Kidney capillary endothelial cell (primary cell): ENCODE results near the gene SAT2.

Experiments used
- DNase-seq: peaks from one replicate; pipeline ENCODE4 v3.0.0-alpha.2; 2018; ENCODE audit warnings: low spot score

Gene SAT2

DNA sequence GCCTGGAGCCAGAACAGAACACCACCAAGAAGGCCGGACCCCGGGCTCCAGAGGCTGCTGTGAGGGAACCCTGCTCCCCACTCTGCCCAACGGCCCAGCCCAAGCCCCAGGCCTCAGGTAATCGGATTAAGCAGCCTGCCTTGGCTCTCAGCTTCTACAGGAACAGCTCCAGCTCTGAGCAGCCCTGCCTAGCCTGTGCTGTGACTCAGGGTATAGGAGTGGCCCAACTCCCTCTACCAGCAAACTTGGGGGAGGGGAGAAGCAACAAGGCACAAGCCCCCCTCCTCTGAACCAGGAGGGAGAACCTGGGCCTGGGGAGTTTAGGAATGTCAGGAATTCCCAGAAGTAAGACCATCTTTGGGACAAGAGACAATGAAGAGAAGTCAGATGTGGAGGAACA lies 36.9 kb downstream of the SAT2 start:
- no peak for DNase-seq

DNA sequence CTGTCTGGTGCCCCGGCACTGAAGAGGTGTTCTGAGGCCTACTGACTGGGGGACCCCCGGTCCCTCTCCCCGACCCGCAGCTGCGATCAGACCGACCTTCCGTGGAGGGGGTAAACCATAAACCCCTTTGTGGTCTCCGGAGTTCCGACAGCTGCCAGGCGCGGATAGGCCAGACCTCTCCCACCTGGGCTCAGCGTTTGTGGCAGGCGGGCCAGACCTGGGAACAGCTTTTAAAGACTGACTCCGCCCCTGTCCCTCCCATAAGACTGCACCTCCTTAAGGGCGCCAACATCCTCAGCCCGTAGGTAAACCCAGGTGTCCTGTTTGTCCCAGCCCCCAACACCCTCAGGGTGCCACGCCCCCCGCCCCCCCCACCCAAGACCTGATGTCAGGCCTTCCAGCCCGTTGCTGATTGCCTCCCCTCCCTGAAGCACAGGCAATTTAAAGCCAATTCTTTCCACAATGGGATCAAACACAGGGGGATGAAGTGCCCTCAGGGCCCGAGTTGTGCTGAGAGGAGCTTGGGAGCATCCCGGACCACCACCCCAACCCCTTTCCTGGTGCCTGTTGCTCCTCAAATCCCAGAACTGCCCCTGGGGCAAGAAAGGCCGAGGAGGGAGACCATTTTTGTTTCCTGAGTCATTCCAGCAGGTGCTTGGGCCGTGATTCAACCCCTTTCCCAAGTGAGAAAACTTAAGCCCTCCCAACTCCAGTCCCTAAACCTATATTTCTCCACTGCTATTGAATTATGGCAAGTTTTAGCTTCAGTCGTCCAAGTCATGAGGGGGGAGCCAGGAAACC lies 37.5 kb downstream of the SAT2 start, which contains the start of gene SOX15:
Gene SOX15, minus strand, starts transcription at position 204 of the 801 bp plus-strand sequence. CDS start 418 bp downstream, outside the sequence.
- no peak for DNase-seq

DNA sequence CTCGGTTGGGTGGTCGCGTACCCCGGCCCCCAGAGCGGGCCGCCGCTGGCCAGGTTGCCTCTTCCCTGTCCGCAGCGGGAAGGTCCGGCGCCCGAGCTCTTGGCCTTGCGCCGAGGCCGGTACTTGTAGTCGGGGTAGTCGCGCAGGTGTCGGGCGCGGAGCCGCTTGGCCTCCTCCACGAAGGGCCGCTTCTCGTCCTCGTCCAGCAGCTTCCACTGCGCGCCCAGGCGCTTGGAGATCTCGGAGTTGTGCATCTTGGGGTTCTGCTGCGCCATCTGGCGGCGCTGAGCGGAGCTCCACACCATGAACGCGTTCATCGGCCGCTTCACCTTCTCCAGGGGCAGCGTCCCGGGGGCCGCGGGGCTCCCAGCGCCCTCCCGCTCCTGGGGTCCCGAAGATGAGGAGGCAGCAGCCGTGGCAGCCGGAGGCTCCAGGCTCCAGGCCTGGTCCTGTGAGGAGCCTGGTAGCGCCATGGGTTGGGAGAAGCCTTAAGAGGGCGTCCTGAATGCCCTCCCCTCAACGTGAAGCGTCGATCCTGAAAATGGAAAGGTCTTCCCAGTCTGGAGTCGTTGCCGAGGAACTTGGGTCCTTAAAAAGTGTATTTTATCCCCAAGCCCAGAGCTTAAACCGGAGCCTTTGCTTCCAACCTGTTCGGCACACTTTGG lies 38.3 kb downstream of the SAT2 start:
- DNase-seq: peak; percentile 71

DNA sequence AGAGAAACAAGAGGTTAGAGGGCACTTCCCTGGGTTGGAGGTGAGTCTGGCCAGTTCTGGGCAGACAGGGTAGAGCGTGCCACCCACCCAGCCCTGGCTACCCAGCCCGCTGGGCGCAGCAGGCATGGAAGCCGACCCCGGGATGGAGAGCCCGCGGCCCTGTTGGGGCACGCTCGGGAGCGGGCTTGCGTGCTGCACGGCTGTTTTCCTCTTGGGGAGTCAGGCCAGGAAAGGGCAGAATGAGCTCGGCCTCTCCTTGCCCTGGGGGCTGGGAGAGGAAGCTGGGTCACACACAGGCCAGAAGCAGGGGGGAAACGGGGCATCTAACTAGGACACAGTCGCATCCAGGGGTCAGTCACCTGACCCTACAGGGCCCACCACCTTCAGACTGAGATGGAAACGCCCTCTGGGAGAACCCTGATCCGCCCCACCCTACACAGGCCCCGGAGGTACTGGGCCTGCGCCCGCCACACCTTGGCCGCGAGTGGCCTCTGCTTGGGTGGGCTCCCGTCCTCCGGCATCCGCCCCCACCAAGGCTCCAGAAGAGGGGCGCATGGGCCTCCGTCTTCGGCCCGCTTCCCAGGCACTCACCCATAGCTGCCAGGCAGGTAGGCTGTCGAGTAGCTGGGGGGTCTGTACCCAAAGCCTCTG lies 38.9 kb downstream of the SAT2 start:
- DNase-seq: no peak

DNA sequence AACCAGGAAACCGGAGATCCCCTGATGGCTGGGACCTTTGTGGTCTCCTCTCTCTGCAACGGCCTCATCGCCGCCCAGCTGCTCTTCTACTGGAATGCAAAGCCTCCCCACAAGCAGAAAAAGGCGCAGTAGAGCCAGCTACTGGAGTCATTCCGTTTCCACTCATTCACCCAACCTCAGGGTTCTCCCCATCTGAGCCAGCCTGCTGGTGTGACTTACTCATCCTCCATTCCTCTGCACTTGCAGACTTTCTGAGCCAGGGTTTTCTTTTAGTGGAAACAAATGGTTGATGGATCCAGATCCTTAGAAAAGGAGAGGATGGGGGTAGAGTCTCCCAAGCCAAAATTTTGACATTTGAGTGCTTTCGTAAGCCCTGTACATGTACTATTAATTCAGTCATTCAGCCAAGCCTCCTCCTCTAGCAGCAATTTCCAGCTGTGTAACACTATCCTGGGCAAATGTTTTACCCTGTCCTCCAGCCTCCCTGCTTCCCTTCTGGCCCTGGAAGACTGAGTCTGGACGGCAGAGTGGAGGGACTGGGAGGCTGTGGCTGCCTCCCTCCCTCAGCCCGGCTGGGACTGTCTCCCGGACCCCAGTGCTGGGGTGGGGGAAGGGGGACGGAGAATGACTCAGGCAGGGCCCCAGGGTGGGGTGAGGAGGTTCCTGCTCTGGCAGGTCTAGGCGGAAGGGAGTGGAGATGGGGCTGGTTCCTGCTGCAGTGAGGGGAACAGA lies 40.0 kb downstream of the SAT2 start:
- DNase-seq: no peak

DNA sequence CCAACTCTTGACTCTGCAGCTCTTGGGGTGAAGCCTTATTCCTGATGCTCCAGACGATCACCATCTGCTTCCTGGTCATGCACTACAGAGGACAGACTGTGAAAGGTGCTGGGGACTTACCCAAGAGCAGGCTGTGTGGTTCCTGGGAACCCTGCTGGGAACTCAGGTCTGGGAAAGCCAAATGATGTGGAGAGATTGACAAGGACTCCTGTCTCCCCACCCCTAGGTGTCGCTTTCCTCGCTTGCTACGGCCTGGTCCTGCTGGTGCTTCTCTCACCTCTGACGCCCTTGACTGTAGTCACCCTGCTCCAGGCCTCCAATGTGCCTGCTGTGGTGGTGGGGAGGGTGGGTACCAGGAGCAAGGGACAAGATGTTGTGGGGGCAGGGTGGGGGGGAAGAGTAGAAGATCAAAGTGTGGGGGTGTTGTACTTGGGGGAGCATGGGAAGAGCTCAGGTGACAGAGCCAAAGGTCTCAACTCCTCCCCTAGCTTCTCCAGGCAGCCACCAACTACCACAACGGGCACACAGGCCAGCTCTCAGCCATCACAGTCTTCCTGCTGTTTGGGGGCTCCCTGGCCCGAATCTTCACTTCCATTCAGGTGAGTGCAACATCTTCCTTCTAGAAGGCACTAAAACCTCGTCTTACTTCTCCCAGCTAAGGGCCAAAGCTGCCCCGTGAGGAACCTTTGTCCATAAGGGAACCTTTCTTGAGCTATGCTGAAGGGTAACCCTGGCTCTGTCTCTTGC lies 40.8 kb downstream of the SAT2 start:
- no peak for DNase-seq

DNA sequence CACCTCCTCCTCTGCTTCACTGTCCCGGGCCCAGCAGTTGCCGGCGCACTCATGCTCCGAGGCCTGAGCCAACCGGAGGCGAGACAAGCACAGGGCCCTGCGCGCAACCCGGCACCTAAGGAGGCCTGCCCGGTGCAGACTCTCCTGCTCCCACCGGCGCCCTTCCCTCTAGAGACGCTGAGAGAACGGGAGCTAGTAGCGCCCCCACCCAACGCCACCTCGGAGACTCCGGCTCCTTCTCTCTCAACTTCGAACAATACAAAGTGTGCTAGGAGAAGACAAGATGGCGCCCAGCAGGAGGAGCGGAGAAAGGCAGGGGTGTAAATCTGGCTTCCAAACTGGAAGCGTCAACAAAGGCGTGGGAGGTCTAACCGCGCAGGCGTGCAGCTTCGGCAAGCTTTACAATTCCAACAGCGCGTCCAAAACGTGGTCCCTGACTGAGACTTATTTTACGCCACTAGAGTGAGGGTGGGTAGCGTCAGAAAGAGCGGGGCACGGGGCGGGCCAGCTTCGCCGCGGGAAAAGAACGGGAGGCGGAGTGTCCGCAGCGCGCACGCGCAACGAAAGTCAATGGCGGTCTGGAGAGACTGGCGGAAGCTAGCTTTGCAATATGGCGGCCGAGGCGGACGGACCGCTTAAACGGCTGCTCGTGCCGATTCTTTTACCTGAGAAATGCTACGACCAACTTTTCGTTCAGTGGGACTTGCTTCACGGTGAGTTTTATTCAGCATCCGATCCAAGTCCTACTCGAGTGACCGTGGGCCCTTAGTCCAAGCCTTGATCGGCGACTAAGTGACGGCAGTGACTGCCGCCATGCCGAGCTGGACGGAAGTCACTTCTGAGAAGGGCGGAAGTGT lies 44.1 kb downstream of the SAT2 start, which contains the start of gene MPDU1:
Gene MPDU1, plus strand, starts transcription at position 600 of the 857 bp plus-strand sequence. Its CDS starts 11 bp downstream, at position 611.
- peak; percentile 96 for DNase-seq

DNA sequence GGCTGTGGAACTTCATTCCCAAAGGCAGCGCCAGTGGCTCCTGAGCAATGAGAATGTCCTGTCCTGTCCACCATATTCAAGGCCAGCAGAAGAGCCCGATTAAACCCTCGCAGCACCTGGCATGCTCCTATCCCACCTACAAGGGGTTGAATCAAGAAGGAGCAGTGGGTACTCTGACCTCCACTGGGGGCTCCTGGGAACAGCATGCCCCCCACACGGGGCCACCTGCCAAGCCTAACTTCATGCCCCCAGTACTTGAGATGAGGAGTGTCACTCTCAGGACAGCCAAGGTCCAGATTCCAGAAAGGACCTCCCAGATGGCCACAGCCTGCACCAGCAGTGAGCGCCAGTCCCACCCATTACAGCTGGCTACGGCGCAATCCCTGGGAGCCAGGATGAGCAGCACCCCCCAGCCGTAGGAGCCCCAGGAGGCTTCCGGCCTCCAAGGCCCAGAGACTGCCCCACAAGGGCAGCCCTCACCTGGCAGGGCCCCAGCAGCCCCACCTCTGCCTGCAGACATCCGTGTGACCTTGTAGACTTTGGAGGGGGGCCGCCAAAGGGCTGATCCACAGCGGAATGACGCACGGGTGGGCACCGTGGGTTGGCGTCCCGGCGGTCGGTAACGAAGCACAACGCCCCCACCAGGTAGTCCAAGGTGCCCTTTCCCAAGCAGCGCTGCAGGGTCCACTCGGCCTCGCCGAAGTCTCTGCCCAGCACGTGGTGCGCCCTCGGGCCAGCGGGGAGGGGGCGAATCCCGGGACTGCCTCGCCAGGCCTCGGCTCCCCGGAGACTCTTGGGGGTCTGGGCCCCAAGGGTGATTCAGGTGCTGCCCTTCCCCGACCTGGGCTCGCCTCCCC lies 45.0 kb downstream of the SAT2 start:
- no peak for DNase-seq

DNA sequence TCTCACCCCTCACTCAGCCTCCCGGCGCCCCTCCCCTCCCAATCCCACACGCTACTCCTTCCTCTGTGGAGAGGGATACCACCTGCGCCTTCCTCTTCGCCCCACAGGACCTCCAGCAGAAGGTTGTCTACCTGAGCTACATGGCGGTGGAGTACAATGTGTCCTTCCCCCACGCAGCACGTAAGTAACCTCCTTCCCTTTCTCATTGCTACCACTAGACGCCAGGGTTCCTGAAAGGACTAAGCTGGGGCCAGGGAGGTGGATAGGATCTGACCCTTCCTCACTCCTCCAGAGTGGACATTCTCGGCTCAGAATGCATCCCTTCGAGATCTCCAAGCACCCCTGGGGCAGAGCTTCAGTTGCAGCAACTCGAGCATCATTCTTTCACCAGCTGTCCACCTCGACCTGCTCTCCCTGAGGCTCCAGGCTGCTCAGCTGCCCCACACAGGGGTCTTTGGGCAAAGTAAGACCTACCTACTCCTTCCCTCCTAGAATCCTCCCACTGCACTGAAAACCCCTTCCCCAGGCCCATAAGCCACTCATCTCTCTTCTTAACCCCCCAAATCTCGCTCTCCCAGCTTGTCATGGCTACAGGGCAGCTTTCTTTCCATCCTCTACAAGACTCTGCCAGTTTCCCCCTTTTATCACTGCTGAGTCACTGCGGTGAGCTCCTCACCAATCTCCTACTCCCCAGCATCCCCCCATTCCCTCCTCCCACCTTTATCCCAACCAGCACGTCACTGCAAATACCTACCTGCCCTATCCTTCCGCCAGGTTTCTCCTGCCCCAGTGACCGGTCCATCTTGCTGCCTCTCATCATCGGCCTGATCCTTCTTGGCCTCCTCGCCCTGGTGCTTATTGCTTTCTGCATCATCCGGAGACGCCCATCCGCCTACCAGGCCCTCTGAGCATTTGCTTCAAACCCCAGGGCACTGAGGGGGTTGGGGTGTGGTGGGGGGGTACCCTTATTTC lies 46.7 kb downstream of the SAT2 start:
- no peak for DNase-seq

DNA sequence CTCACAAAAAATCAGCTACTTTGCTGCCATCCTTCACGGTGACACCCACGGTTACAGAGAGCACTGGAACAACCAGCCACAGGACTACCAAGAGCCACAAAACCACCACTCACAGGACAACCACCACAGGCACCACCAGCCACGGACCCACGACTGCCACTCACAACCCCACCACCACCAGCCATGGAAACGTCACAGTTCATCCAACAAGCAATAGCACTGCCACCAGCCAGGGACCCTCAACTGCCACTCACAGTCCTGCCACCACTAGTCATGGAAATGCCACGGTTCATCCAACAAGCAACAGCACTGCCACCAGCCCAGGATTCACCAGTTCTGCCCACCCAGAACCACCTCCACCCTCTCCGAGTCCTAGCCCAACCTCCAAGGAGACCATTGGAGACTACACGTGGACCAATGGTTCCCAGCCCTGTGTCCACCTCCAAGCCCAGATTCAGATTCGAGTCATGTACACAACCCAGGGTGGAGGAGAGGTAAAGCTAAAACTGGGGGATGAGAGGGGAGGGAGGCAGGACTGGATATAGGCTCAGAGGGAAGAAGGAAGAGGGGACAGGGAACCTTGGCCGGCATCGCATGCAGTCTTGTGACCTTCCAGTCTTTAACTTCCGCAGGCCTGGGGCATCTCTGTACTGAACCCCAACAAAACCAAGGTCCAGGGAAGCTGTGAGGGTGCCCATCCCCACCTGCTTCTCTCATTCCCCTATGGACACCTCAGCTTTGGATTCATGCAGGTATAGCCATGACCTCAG lies 47.6 kb downstream of the SAT2 start:
- DNase-seq: no peak

DNA sequence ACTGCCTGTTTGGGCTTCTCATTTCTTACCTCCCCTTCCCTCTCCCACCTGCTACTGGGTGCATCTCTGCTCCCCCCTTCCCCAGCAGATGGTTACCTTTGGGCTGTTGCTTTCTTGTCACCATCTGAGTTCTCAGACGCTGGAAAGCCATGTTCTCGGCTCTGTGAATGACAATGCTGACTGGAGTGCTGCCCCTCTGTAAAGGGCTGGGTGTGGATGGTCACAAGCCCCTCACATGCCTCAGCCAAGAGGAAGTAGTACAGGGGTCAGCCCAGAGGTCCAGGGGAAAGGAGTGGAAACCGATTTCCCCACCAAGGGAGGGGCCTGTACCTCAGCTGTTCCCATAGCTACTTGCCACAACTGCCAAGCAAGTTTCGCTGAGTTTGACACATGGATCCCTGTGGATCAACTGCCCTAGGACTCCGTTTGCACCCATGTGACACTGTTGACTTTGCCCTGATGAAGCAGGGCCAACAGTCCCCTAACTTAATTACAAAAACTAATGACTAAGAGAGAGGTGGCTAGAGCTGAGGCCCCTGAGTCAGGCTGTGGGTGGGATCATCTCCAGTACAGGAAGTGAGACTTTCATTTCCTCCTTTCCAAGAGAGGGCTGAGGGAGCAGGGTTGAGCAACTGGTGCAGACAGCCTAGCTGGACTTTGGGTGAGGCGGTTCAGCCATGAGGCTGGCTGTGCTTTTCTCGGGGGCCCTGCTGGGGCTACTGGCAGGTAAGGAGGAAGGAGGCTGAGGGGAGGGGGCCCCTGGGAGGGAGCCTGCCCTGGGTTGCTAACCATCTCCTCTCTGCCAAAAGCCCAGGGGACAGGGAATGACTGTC lies 48.4 kb downstream of the SAT2 start, which contains the start of gene CD68:
Gene CD68, plus strand, starts transcription at position 638 of the 833 bp plus-strand sequence. Its CDS starts 40 bp downstream, at position 678.
- peak; percentile 96 for DNase-seq

DNA sequence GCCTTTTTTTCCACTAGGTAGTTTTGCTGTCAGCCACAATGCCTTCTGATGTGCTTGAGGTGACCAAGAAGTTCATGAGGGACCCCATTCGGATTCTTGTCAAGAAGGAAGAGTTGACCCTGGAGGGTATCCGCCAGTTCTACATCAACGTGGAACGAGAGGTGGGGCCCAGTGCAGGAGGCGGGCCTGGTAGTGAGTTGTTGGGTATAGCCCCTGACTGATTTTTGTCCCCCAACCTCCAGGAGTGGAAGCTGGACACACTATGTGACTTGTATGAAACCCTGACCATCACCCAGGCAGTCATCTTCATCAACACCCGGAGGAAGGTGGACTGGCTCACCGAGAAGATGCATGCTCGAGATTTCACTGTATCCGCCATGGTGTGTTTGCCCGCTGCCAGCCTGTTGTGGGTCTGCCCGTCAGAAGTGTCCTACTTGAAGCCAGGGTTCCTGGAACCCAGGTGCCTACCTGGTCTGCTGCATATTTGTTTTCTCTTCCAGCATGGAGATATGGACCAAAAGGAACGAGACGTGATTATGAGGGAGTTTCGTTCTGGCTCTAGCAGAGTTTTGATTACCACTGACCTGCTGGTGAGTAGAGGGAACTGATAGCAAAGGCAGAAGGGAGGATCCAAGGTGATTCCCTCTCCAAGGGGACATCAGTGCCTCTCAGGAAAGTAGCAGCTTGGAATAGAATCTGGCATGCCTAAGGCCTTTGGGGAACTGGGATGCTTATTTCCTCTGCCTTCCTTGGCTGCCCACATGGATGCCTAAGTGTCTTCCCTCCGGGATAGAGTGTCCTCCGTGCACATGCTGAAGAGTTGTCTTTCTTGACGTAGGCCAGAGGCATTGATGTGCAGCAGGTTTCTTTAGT lies 50.1 kb downstream of the SAT2 start:
- no peak for DNase-seq

DNA sequence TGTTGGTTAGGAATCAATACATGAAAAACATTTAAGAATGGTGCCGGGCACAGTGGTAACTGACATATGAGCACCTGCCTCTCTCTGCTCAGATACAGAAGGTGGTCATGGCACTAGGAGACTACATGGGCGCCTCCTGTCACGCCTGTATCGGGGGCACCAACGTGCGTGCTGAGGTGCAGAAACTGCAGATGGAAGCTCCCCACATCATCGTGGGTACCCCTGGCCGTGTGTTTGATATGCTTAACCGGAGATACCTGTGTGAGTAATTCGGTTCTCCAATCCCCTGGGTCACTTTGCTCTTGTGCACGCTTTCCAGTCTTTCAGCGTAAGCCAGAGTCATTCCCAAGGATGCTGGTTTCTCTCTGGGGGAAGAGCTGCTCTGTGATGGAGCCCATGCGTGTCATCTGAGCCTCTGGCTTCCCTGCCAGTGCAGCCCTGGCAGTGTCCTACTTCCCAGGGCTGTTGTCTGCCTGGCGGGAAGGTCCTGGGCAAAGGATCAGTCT lies 51.1 kb downstream of the SAT2 start:
- DNase-seq: no peak
